GM23338 (cell line): ENCODE measurements around the gene USH2A. TPM values are rescaled to one million over a fixed set of nuclear protein-coding genes. Genes with fewer than 3 reads are reported as not detected.

Source experiments
- ATAC-seq: fragments of 200-7000 bp; cut with Tn5 transposase; 3 replicates; pipeline ENCODE4 v1.9.1; 2020
- DNase-seq: peaks from one replicate; pipeline ENCODE4 v3.0.0-alpha.2; 2015; ENCODE audit warnings: low spot score
- H2AFZ ChIP-seq: fragments of 200-600 bp; sonication (generic); 2 replicates; pipeline ENCODE4 v1.8.0; 2016; ENCODE audit warnings: antibody characterized with exemption, mild to moderate bottlenecking, moderate library complexity
- H3F3A ChIP-seq: fragments of 200-600 bp; sonication (generic); replicated peaks from 2 replicates; pipeline ENCODE4 v1.8.0; 2017; ENCODE audit warnings: antibody characterized with exemption, mixed run types, low read depth
- H3K27ac ChIP-seq: fragments of 200-600 bp; sonication (generic); 2 replicates; pipeline ENCODE4 v1.6.1; 2016; ENCODE audit warnings: low read depth
- H3K27me3 ChIP-seq: fragments of 200-600 bp; sonication (generic); 2 replicates; pipeline ENCODE4 v1.8.0; 2016; ENCODE audit warnings: mild to moderate bottlenecking, mixed run types, moderate library complexity; ENCODE audit not compliant: insufficient read depth
- H3K36me3 ChIP-seq: fragments of 200-600 bp; sonication (generic); 2 replicates; pipeline ENCODE4 v1.8.0; 2016; ENCODE audit warnings: mild to moderate bottlenecking; ENCODE audit not compliant: insufficient read depth
- H3K4me1 ChIP-seq: fragments of 200-600 bp; sonication (generic); 2 replicates; pipeline ENCODE4 v1.8.0; 2016; ENCODE audit warnings: mild to moderate bottlenecking, moderate library complexity; ENCODE audit not compliant: insufficient read depth
- H3K4me2 ChIP-seq: fragments of 200-600 bp; sonication (generic); 2 replicates; pipeline ENCODE4 v1.7.1; 2017; ENCODE audit warnings: mixed run types
- H3K4me3 ChIP-seq: fragments of 200-600 bp; sonication (generic); 2 replicates; pipeline ENCODE4 v1.6.1; 2016; ENCODE audit warnings: mixed run types
- H3K79me2 ChIP-seq: fragments of 200-600 bp; sonication (generic); replicated peaks from 2 replicates; pipeline ENCODE4 v1.8.0; 2017; ENCODE audit warnings: mild to moderate bottlenecking; ENCODE audit not compliant: insufficient read depth
- H3K9me2 ChIP-seq: fragments of 200-600 bp; sonication (generic); 2 replicates; pipeline ENCODE4 v1.8.0; 2017; ENCODE audit not compliant: insufficient read depth
- H4K20me1 ChIP-seq: fragments of 200-600 bp; sonication (generic); replicated peaks from 2 replicates; pipeline ENCODE4 v1.8.0; 2017; ENCODE audit warnings: mild to moderate bottlenecking; ENCODE audit not compliant: insufficient read depth
- H3K27ac Mint-ChIP-seq: 2 replicates; pipeline ENCODE4 v1.8.0; 2020; ENCODE audit warnings: inconsistent platforms, mild to moderate bottlenecking, moderate library complexity, mixed read lengths
- H3K27me3 Mint-ChIP-seq: 3 replicates; pipeline ENCODE4 v1.8.0; 2022; ENCODE audit warnings: low read depth, mild to moderate bottlenecking, moderate library complexity, mixed read lengths, inconsistent platforms; ENCODE audit not compliant: insufficient read depth, poor library complexity
- H3K36me3 Mint-ChIP-seq: 3 replicates; pipeline ENCODE4 v1.8.0; 2021; ENCODE audit warnings: low read depth, mild to moderate bottlenecking, inconsistent platforms, moderate library complexity, mixed read lengths
- H3K4me1 Mint-ChIP-seq: 3 replicates; pipeline ENCODE4 v1.8.0; 2020; ENCODE audit warnings: mild to moderate bottlenecking, inconsistent platforms, mixed read lengths
- H3K4me3 Mint-ChIP-seq: 3 replicates; pipeline ENCODE4 v1.8.0; 2021; ENCODE audit warnings: moderate library complexity, mild to moderate bottlenecking, inconsistent platforms, mixed read lengths
- H3K9me3 Mint-ChIP-seq: 3 replicates; pipeline ENCODE4 v1.8.0; 2020; ENCODE audit warnings: moderate library complexity, mild to moderate bottlenecking, inconsistent platforms, mixed read lengths
- CREB1 ChIP-seq: fragments of 250-450 bp; sonication (Bioruptor Pico); IDR thresholded peaks from 2 replicates; pipeline ENCODE4 v1.5.0; 2020; ENCODE audit warnings: low read depth, mild to moderate bottlenecking, moderate library complexity
- EZH2 ChIP-seq: fragments of 200-600 bp; sonication (generic); IDR thresholded peaks from one replicate; pipeline ENCODE4 v1.8.0; 2017; ENCODE audit warnings: antibody characterized with exemption, mild to moderate bottlenecking, low read depth; ENCODE audit not compliant: unreplicated experiment
- EZH2phosphoT487 ChIP-seq: fragments of 200-600 bp; sonication (generic); IDR thresholded peaks from one replicate; pipeline ENCODE4 v1.8.1; 2018; ENCODE audit warnings: antibody characterized with exemption; ENCODE audit not compliant: unreplicated experiment
- POLR2AphosphoS5 ChIP-seq: IDR thresholded peaks from 2 replicates; pipeline ENCODE4 v1.6.1; 2016; ENCODE audit warnings: antibody characterized with exemption, low read depth
- ZNF114 ChIP-seq: fragments of 250-450 bp; sonication (Bioruptor Pico); IDR thresholded peaks from 2 replicates; pipeline ENCODE4 v1.5.0; 2020; ENCODE audit warnings: mild to moderate bottlenecking, moderate library complexity
- ZNF331 ChIP-seq: fragments of 250-450 bp; sonication (Bioruptor Pico); IDR thresholded peaks from 2 replicates; pipeline ENCODE4 v1.5.0; 2020; ENCODE audit warnings: low read depth, mild to moderate bottlenecking, moderate library complexity
- polyA plus RNA-seq: library from polyadenylated mRNA; unstranded; fragments of >200 nt; fragmentation: Nextera tagmentation; extraction: Ambion mirVana; gene quantifications from 2 replicates; pipeline ENCODE4 v1.2.1, GENCODE V29; 2016
- total RNA-seq: library from RNA; depleted of rRNA; stranded (reverse); fragments of >200 nt; shearing (Covaris generic); gene quantifications from 2 replicates; pipeline ENCODE4 v1.2.3, GENCODE V29; 2014
- TF ChIP-seq, protein P1 (sequence below), 2 experiments: fragments of 200-600 bp in 1 of 2; sonication (generic) in 1 of 2; conservative IDR thresholded peaks; 2 replicates each; pipeline versions ENCODE4 v1.5.1 to v1.6.1; 2016 to 2017; ENCODE audit warnings: antibody characterized with exemption in 2 of 2, low read depth in 2 of 2, mild to moderate bottlenecking in 2 of 2, moderate library complexity in 1 of 2
- TF ChIP-seq, protein P2 (sequence below): IDR thresholded peaks from 2 replicates; pipeline ENCODE4 v1.6.1; 2016; ENCODE audit warnings: antibody characterized with exemption
- TF ChIP-seq, protein P3 (sequence below): IDR thresholded peaks from one replicate; pipeline ENCODE4 v1.6.1; 2018; ENCODE audit warnings: antibody characterized with exemption; ENCODE audit not compliant: unreplicated experiment

Gene USH2A
- total and polyA plus RNA-seq, 2 experiments from 2014 or later: 0.03 TPM

GRCh38 chr1:216314379-216315095 lies 108.7 kb downstream of the USH2A start:
- H3K4me1 ChIP-seq: no peaks in the 10 kb centered on the region
- no peak overlapping the region for H3K27ac Mint-ChIP-seq
- TF ChIP-seq POLR2AphosphoS5: no peak
- TF ChIP-seq EZH2: no peak
- TF ChIP-seq EZH2phosphoT487: no peak
- TF ChIP-seq, protein P1, sequence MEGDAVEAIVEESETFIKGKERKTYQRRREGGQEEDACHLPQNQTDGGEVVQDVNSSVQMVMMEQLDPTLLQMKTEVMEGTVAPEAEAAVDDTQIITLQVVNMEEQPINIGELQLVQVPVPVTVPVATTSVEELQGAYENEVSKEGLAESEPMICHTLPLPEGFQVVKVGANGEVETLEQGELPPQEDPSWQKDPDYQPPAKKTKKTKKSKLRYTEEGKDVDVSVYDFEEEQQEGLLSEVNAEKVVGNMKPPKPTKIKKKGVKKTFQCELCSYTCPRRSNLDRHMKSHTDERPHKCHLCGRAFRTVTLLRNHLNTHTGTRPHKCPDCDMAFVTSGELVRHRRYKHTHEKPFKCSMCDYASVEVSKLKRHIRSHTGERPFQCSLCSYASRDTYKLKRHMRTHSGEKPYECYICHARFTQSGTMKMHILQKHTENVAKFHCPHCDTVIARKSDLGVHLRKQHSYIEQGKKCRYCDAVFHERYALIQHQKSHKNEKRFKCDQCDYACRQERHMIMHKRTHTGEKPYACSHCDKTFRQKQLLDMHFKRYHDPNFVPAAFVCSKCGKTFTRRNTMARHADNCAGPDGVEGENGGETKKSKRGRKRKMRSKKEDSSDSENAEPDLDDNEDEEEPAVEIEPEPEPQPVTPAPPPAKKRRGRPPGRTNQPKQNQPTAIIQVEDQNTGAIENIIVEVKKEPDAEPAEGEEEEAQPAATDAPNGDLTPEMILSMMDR (conservative IDR thresholded peaks at IDR 0.05; ENCODE audit: low read depth in 2 of 2): no peak
- TF ChIP-seq, protein P2, sequence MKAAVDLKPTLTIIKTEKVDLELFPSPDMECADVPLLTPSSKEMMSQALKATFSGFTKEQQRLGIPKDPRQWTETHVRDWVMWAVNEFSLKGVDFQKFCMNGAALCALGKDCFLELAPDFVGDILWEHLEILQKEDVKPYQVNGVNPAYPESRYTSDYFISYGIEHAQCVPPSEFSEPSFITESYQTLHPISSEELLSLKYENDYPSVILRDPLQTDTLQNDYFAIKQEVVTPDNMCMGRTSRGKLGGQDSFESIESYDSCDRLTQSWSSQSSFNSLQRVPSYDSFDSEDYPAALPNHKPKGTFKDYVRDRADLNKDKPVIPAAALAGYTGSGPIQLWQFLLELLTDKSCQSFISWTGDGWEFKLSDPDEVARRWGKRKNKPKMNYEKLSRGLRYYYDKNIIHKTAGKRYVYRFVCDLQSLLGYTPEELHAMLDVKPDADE: no peak
- TF ChIP-seq, protein P3, sequence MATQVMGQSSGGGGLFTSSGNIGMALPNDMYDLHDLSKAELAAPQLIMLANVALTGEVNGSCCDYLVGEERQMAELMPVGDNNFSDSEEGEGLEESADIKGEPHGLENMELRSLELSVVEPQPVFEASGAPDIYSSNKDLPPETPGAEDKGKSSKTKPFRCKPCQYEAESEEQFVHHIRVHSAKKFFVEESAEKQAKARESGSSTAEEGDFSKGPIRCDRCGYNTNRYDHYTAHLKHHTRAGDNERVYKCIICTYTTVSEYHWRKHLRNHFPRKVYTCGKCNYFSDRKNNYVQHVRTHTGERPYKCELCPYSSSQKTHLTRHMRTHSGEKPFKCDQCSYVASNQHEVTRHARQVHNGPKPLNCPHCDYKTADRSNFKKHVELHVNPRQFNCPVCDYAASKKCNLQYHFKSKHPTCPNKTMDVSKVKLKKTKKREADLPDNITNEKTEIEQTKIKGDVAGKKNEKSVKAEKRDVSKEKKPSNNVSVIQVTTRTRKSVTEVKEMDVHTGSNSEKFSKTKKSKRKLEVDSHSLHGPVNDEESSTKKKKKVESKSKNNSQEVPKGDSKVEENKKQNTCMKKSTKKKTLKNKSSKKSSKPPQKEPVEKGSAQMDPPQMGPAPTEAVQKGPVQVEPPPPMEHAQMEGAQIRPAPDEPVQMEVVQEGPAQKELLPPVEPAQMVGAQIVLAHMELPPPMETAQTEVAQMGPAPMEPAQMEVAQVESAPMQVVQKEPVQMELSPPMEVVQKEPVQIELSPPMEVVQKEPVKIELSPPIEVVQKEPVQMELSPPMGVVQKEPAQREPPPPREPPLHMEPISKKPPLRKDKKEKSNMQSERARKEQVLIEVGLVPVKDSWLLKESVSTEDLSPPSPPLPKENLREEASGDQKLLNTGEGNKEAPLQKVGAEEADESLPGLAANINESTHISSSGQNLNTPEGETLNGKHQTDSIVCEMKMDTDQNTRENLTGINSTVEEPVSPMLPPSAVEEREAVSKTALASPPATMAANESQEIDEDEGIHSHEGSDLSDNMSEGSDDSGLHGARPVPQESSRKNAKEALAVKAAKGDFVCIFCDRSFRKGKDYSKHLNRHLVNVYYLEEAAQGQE: no peak
- no peak for TF ChIP-seq CREB1 (CRISPR knock-in tag)
- no peak for TF ChIP-seq ZNF331 (CRISPR knock-in tag)
- no peak for TF ChIP-seq ZNF114
- no peaks in the 10 kb centered on the region; the same call in 2 of the 3 replicates for H3K4me1 Mint-ChIP-seq
- no peaks in the 10 kb centered on the region for H3K79me2 ChIP-seq
- H3K9me3 Mint-ChIP-seq: no peaks in the 10 kb centered on the region
- H3K4me3 Mint-ChIP-seq: no peak overlapping the region
- no peaks in the 10 kb centered on the region for H3F3A ChIP-seq
- peaks cover 1% of the 10 kb centered on the region for H3K27me3 Mint-ChIP-seq
- H3K4me3 ChIP-seq: no peak overlapping the region
- H3K4me2 ChIP-seq: no peak overlapping the region
- no peak overlapping the region for H3K27ac ChIP-seq
- ATAC-seq (no peak), DNase-seq (no peak)
- H3K36me3 Mint-ChIP-seq: no peaks in the 10 kb centered on the region
- no peaks in the 10 kb centered on the region for H3K27me3 ChIP-seq
- H3K36me3 ChIP-seq: no peaks in the 10 kb centered on the region
- no peaks in the 10 kb centered on the region for H3K9me2 ChIP-seq
- H4K20me1 ChIP-seq: no peaks in the 10 kb centered on the region
- H2AFZ ChIP-seq: no peak overlapping the region
